K562 (cell line): ENCODE results near the gene GSTM5. TPM values are rescaled to one million over a fixed set of nuclear protein-coding genes. Genes with fewer than 3 reads are reported as not detected.

ENCODE experiments used
- CCNT2 ChIP-seq: IDR thresholded peaks from 2 replicates; pipeline ENCODE4 v1.6.1; 2011; ENCODE audit warnings: borderline replicate concordance, low read depth, mild to moderate bottlenecking, moderate library complexity, mixed read lengths, low read length; ENCODE audit not compliant: insufficient read length; ENCODE audit errors: extremely low read depth
- ELF4 ChIP-seq: fragments of 450-650 bp; formaldehyde crosslinking; IDR thresholded peaks from 2 replicates; pipeline ENCODE4 v1.4.0; 2022; ENCODE audit warnings: missing genetic modification characterization
- FOXP4 ChIP-seq: sonication (generic); formaldehyde crosslinking; IDR thresholded peaks from 2 replicates; pipeline ENCODE4 v1.8.0; 2022; ENCODE audit warnings: mild to moderate bottlenecking, missing genetic modification reagents, borderline replicate concordance
- NCOA6 ChIP-seq: fragments of 450-650 bp; IDR thresholded peaks from 2 replicates; pipeline ENCODE4 v1.6.1; 2017; ENCODE audit warnings: mild to moderate bottlenecking
- RBM22 ChIP-seq: fragments of 200-400 bp; formaldehyde crosslinking; IDR thresholded peaks from 2 replicates; pipeline ENCODE4 v1.6.1; 2018; ENCODE audit warnings: low read length, low read depth; ENCODE audit not compliant: poor library complexity, severe bottlenecking
- TEAD4 ChIP-seq, 2 experiments: sonication (generic) in 1 of 2; formaldehyde crosslinking in 1 of 2; IDR thresholded peaks; 2 replicates each; pipeline versions ENCODE4 v1.6.1 to v1.8.0; 2012 to 2022; ENCODE audit warnings: borderline replicate concordance in 1 of 2, inconsistent platforms in 1 of 2, low read length in 1 of 2, mild to moderate bottlenecking in 1 of 2, missing genetic modification reagents in 1 of 2
- polyA plus RNA-seq, 8 experiments: library from polyadenylated mRNA; depleted of rRNA in 4 of 8; stranded (reverse) in 5 of 8; unstranded in 3 of 8; fragments of >200 nt; fragmentation: Nextera tagmentation in 2 of 8; fragmentation: Illumina TruSeq in 1 of 8; extraction: Ambion mirVana in 2 of 8; extraction: Trizol in 1 of 8; gene quantifications; 2 replicates each; pipeline versions ENCODE4 v1.2.1 to v1.2.3, GENCODE V29; 2011 to 2014; ENCODE audit warnings: inconsistent platforms in 1 of 8, missing spikeins in 1 of 8
- total RNA-seq, 7 experiments: library from RNA; depleted of rRNA in 6 of 7; stranded (reverse); fragments of >200 nt in 6 of 7; fragmentation: Illumina TruSeq in 2 of 7; extraction: Trizol in 2 of 7; gene quantifications; 2 replicates each; pipeline versions ENCODE4 v1.2.1 to v1.2.3, GENCODE V29; 2011 to 2021; ENCODE audit warnings: low replicate concordance in 1 of 7
- TF ChIP-seq, protein P1 (sequence below): fragments of 150-350 bp; conservative IDR thresholded peaks from 2 replicates; pipeline ENCODE4 v1.6.1; 2014; ENCODE audit warnings: low read length
- TF ChIP-seq, protein P2 (sequence below): fragments of 450-650 bp; IDR thresholded peaks from 2 replicates; pipeline ENCODE4 v1.6.1; 2016; ENCODE audit warnings: mild to moderate bottlenecking, moderate library complexity

The GSTM5 gene
- total and polyA plus RNA-seq, 9 of the 15 experiments (the other 6 are each of a cell fraction or from before 2014, with no cell fraction given): not detected

- TF ChIP-seq, protein P1, sequence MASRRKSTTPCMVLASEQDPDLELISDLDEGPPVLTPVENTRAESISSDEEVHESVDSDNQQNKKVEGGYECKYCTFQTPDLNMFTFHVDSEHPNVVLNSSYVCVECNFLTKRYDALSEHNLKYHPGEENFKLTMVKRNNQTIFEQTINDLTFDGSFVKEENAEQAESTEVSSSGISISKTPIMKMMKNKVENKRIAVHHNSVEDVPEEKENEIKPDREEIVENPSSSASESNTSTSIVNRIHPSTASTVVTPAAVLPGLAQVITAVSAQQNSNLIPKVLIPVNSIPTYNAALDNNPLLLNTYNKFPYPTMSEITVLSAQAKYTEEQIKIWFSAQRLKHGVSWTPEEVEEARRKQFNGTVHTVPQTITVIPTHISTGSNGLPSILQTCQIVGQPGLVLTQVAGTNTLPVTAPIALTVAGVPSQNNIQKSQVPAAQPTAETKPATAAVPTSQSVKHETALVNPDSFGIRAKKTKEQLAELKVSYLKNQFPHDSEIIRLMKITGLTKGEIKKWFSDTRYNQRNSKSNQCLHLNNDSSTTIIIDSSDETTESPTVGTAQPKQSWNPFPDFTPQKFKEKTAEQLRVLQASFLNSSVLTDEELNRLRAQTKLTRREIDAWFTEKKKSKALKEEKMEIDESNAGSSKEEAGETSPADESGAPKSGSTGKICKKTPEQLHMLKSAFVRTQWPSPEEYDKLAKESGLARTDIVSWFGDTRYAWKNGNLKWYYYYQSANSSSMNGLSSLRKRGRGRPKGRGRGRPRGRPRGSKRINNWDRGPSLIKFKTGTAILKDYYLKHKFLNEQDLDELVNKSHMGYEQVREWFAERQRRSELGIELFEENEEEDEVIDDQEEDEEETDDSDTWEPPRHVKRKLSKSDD: no peak
- TF ChIP-seq FOXP4 (no peak), ELF4 (no peak), TEAD4 (IDR thresholded peaks at IDR 0.05; ENCODE audit: low read length) (no peak), TEAD4 (CRISPR knock-in tag; IDR thresholded peaks at IDR 0.05; ENCODE audit: borderline replicate concordance) (no peak), RBM22 (no peak), NCOA6 (no peak), CCNT2 (no peak)
- TF ChIP-seq, protein P2, sequence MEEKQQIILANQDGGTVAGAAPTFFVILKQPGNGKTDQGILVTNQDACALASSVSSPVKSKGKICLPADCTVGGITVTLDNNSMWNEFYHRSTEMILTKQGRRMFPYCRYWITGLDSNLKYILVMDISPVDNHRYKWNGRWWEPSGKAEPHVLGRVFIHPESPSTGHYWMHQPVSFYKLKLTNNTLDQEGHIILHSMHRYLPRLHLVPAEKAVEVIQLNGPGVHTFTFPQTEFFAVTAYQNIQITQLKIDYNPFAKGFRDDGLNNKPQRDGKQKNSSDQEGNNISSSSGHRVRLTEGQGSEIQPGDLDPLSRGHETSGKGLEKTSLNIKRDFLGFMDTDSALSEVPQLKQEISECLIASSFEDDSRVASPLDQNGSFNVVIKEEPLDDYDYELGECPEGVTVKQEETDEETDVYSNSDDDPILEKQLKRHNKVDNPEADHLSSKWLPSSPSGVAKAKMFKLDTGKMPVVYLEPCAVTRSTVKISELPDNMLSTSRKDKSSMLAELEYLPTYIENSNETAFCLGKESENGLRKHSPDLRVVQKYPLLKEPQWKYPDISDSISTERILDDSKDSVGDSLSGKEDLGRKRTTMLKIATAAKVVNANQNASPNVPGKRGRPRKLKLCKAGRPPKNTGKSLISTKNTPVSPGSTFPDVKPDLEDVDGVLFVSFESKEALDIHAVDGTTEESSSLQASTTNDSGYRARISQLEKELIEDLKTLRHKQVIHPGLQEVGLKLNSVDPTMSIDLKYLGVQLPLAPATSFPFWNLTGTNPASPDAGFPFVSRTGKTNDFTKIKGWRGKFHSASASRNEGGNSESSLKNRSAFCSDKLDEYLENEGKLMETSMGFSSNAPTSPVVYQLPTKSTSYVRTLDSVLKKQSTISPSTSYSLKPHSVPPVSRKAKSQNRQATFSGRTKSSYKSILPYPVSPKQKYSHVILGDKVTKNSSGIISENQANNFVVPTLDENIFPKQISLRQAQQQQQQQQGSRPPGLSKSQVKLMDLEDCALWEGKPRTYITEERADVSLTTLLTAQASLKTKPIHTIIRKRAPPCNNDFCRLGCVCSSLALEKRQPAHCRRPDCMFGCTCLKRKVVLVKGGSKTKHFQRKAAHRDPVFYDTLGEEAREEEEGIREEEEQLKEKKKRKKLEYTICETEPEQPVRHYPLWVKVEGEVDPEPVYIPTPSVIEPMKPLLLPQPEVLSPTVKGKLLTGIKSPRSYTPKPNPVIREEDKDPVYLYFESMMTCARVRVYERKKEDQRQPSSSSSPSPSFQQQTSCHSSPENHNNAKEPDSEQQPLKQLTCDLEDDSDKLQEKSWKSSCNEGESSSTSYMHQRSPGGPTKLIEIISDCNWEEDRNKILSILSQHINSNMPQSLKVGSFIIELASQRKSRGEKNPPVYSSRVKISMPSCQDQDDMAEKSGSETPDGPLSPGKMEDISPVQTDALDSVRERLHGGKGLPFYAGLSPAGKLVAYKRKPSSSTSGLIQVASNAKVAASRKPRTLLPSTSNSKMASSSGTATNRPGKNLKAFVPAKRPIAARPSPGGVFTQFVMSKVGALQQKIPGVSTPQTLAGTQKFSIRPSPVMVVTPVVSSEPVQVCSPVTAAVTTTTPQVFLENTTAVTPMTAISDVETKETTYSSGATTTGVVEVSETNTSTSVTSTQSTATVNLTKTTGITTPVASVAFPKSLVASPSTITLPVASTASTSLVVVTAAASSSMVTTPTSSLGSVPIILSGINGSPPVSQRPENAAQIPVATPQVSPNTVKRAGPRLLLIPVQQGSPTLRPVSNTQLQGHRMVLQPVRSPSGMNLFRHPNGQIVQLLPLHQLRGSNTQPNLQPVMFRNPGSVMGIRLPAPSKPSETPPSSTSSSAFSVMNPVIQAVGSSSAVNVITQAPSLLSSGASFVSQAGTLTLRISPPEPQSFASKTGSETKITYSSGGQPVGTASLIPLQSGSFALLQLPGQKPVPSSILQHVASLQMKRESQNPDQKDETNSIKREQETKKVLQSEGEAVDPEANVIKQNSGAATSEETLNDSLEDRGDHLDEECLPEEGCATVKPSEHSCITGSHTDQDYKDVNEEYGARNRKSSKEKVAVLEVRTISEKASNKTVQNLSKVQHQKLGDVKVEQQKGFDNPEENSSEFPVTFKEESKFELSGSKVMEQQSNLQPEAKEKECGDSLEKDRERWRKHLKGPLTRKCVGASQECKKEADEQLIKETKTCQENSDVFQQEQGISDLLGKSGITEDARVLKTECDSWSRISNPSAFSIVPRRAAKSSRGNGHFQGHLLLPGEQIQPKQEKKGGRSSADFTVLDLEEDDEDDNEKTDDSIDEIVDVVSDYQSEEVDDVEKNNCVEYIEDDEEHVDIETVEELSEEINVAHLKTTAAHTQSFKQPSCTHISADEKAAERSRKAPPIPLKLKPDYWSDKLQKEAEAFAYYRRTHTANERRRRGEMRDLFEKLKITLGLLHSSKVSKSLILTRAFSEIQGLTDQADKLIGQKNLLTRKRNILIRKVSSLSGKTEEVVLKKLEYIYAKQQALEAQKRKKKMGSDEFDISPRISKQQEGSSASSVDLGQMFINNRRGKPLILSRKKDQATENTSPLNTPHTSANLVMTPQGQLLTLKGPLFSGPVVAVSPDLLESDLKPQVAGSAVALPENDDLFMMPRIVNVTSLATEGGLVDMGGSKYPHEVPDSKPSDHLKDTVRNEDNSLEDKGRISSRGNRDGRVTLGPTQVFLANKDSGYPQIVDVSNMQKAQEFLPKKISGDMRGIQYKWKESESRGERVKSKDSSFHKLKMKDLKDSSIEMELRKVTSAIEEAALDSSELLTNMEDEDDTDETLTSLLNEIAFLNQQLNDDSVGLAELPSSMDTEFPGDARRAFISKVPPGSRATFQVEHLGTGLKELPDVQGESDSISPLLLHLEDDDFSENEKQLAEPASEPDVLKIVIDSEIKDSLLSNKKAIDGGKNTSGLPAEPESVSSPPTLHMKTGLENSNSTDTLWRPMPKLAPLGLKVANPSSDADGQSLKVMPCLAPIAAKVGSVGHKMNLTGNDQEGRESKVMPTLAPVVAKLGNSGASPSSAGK: no peak
These were observed 44.5 kb upstream of the GSTM5 start, which contains the start of gene GSTM2 (continued) for GRCh38 chr1:109667452-109668122.
